HG03139 (cell line): Measurements from ENCODE around the gene SPATA31C1.
"Not testable (repeated sequence)": the region's sequence is repeated elsewhere in the genome, so short reads cannot be mapped to it uniquely, and the experiment has no call there.

ENCODE experiments used
- ATAC-seq: cut with Tn5 transposase; IDR thresholded peaks from one replicate; pipeline ENCODE4 v1.9.1; 2021; ENCODE audit not compliant: unreplicated experiment

Gene SPATA31C1

DNA sequence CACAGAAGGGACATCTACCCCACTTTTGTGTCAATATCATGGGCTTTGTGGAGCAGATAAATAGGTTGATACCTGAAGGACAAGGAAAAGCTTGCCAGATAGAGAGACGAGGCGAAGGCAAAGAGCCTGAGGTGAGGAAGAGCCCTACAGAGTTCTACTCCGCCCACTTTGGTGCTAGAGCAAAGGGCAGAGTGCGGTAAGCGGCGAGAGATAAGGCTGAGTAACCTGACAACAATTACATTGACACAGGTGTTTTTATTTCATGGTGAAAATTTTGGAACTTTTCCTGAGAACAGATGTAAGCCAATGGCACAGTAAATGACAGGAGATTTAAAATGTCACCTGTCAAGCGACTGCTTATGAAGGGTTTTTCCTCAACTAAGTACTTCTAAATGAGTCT lies 16.7 kb downstream of the SPATA31C1 start:
- ATAC-seq: not testable (repeated sequence)

DNA sequence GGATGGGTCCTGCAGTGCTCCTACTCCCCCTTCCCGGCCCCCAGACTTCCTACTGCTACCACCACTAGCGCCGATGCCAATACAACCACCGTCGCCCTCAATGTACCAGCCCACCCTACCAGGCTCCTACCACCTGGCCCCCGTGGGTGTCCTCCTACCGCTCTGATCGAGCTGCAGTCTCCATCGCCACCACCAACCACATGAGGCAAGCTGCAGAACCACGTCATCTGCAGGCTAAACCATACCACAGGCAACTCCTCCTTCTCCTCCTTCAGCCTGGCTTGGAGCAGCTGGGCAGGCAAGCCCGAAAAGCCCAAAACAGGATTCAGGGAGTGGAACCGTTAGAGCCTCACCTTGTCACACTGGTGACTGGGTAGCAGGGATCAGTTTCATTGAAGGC lies 19.6 kb downstream of the SPATA31C1 start:
- ATAC-seq: not testable (repeated sequence)

DNA sequence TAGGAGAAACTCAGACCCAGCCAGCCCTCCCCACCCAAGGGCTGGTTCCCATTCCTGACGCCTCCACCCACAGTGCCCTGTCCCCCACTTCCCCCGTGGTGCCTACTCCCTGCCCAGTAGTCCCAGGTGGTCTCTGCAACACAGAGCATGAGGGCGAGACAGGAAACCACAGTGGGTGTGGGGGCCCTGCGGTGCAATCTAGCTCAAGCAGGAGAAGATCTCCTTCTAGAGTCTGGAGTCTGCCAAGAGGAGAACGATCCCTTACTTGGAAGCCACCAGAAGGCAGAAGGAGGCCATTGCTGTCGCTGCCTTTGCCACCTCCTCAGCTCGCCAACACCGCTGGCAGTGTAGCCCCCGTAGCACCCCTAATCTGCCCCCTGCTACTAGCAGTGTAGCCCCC lies 20.2 kb downstream of the SPATA31C1 start:
- not testable (repeated sequence) for ATAC-seq

- not testable (repeated sequence) for ATAC-seq
Measured at GRCh38 chr9:87938336-87938735, 20.6 kb downstream of the SPATA31C1 start.

DNA sequence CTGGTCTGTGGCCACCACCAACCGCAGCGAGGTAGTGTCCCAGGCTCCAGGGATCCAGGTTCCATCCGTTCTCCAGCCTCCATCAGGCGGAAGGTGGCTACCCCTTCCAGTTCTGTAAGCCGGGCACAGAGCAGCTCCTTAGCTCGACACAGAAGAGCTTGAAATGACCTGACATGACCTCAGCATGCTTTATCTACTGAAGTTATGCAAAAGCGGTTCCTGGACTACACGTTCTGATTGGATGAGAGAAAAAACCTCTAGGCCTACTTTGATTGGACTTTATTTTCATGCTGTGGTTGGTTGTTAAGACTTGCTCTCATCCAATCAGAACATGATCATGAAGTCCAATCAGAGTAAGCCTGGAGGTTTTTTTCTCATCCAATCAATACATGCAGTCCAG lies 21.3 kb downstream of the SPATA31C1 start:
- ATAC-seq: not testable (repeated sequence)

- no peak for ATAC-seq
Measured at GRCh38 chr9:87944096-87944495, 26.3 kb downstream of the SPATA31C1 start.

DNA sequence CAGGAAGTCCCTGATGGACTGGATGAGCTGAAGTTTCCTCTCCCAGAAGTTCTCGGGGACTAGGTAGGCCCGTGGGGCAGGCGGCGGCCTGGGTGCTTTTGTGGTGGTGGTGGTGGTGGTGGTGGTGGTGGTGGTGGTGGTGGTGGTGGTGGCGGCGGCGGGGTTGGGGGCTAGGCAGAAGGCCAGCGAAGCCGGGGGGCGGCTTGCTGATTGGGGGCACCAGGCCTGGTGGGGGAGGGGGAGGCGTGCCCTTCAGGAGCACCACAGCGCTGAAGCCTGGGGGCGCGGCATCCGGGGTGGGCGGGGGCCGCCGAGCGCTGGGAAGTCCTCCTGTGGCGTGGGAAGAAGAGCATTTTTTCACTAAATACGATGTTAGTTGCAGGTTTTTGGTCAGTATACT lies 26.9 kb downstream of the SPATA31C1 start:
- no peak for ATAC-seq

DNA sequence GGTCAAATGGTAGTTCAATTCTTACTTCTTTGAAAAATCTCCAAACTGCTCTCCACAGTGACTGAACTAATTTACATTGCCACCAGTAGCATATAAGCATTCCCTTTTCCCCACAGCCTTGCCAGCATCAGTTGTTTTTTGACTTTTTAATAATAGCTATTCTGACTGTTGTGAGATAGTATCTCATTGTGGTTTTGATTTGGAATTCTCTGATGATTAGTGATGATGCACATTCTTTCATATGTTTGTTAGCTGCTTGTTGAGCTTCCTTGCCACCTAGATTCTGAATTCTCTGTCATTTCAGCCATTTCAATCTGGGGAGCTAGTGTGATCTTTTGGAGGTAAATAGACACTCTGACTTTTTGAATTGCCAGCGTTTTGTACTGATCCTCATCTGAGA lies 32.5 kb downstream of the SPATA31C1 start:
- no peak for ATAC-seq

GRCh38 chr9:87950765-87951488 lies 33.2 kb downstream of the SPATA31C1 start:
- no peak for ATAC-seq

DNA sequence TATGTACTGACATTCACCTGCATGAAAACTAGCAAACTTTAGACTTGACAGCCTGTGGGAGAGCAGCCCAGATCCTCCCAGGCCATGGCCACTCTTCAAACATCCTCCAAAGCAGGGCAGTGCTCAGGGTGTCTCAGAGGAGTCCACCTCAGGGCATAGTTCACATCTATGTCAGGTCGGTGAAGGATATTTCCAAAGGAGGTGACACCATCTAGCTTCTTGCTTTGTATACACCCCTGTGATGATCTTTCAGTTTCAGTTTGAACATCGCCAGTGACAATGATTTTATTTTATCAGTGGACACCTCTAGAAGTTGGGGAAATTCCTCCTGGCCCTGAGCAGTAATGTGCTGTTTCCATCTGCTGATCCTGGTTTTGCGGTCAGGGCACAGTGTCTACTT lies 36.5 kb downstream of the SPATA31C1 start:
- no peak for ATAC-seq

GRCh38 chr9:87957839-87958238 lies 40.1 kb downstream of the SPATA31C1 start:
- ATAC-seq: no peak

DNA sequence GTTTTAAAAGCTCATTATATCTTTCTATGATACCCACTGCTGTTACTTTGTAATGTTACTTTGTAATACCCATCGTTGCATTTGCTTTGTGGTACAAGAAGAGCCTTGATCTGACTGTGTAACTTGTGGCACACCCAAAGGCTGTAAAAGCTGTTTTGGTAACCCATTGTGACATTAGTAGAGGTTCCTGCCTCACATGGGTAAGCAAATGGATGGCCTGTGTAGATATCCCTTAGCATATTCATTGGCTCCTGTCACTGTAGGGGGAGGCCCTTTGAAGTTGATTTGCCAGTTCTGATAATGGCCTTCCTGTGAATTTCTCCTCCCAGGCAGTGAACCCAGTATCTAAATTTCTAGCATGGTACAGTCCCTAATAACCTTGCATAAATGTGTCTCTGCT lies 40.8 kb downstream of the SPATA31C1 start:
- ATAC-seq: no peak

DNA sequence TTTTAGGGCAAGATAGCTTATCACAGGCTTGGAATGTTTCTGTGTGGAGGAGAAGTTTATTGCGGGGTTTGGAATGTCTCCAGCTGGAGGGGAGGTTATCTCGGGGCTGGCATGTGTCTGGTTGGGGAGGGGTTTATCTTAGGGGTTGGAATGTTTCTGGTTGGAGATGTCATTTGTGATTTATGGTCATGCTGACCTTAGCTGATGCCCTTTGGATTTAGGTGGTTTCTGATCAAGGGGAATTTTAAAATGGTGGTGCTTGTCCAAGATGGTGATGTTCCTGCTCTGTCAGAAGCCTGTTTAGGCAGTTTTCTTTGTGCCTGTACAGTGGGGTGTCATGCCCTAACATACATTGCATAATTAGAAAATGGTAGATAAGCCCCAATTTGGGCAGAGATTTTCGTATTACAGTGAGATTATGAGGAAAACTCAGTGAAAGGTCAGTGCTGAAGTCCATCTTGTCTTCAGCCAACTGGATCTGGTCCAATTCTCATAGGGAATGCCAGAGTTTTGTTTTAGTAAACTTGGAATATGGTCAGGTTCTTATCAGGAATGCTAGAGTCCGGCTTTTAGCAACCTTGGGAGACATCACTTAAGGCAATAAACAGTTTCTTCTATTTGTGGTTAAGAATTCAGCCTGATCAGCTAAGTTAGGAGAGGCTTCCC lies 42.3 kb downstream of the SPATA31C1 start:
- ATAC-seq: no peak

- ATAC-seq: no peak
Measured at GRCh38 chr9:87963770-87964169, 46.0 kb downstream of the SPATA31C1 start.

DNA sequence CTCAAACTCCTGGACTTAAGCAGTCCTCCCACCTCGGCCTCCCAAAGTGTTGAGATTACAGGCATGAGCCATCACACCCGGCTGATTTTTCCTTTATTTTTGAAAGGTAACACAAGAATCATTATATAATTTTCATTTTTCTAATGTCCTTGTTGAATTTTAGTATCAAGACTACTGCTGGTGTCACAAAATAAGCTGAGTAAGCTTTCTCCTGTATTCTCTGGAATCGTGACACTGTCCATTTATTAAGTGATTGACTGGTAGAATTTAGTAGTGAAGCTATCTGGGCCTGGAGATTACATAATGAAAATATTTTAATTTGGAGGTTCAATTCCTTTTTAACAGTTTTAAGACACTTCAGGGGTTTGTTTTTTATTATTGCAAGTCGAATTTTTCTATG lies 47.1 kb downstream of the SPATA31C1 start:
- ATAC-seq: no peak

- no peak for ATAC-seq
Measured at GRCh38 chr9:87968155-87968554, 50.4 kb downstream of the SPATA31C1 start.

DNA sequence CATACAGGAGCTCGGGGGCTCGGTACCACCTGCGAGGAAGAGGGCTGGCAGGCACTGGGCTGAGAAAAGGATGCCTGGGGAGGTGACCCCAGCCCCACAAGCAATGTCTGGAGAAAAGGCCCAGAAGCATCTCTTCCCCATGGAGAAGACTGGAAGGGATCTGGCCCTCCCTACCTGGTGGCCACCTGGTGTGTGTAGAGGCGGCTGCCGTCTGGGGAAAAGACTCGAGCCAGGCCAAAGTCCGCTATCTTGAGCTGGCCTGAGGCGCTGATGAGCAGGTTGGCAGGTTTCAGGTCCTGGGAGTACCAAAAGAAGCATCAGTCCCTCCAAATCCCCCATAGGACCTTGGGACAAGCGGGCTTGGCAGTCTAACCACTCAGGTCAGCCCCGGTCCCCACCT lies 52.8 kb downstream of the SPATA31C1 start:
- ATAC-seq: no peak

- ATAC-seq: no peak
Measured at GRCh38 chr9:87973122-87973521, 55.4 kb downstream of the SPATA31C1 start.
